ENCODE measurements around the gene SLC26A2. TPM values are rescaled to one million over a fixed set of nuclear protein-coding genes. Genes with fewer than 3 reads are reported as not detected.

The SLC26A2 gene
- polyA plus RNA-seq, 1 experiment: 9.7 TPM

DNA sequence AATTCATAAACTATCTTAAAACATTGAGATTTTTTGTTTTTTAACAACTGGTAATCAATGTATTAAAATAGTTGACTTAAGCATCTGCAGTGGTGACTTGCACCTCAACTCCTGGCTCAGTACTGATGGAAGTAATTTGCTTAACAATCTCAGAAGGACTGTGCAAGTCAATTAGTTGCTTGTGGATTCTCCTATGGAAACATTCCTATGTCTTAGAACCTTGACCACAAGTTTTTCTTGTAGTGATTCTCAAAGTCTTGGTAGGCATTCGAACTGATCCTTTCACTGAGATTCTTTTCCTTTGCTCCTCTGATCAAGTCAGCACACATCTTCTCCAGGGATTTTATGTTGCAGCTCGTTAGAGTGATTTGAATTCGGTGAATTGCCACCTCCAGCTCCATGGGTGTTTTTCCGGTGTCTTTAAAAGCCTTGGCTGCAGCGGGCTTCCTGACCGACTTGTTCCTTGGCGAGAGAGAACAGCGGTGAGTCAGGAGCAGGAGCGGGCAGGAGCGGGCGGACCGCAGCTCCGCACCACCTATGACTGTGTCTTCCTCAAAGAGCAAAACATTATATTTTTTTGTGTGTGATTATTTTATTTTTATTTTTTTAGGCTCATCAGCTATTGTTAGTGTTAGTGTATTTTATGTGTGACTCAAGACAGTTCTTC is 61.1 kb downstream of the SLC26A2 start:
- CTCF ChIA-PET: interaction anchor here (0.7 to 1.4 kb wide), 3 partner anchors 9 to 191 kb away, joined by 3 to 4 read pairs (median 3); no protein-coding TSS in a partner anchor
- Histone ChIP-seq H3K27ac (ENCODE audit: low read depth, low read length) (peak overlapping the region; percentile 40), H3K9me3 (ENCODE audit: control insufficient read depth, insufficient read depth, low read length) (no peaks in the 10 kb centered on the region), H3K4me3 (ENCODE audit: low read depth, low read length) (no peak overlapping the region), H3K27me3 (ENCODE audit: control insufficient read depth, insufficient read depth, low read length) (no peaks in the 10 kb centered on the region)
- TF ChIP-seq, protein P1, sequence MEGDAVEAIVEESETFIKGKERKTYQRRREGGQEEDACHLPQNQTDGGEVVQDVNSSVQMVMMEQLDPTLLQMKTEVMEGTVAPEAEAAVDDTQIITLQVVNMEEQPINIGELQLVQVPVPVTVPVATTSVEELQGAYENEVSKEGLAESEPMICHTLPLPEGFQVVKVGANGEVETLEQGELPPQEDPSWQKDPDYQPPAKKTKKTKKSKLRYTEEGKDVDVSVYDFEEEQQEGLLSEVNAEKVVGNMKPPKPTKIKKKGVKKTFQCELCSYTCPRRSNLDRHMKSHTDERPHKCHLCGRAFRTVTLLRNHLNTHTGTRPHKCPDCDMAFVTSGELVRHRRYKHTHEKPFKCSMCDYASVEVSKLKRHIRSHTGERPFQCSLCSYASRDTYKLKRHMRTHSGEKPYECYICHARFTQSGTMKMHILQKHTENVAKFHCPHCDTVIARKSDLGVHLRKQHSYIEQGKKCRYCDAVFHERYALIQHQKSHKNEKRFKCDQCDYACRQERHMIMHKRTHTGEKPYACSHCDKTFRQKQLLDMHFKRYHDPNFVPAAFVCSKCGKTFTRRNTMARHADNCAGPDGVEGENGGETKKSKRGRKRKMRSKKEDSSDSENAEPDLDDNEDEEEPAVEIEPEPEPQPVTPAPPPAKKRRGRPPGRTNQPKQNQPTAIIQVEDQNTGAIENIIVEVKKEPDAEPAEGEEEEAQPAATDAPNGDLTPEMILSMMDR (IDR thresholded peaks at IDR 0.05; ENCODE audit: low read depth, low read length): no peak
- no peak for DNase-seq (ENCODE audit: low read depth, low spot score)
- POLR2A ChIA-PET: interaction anchor here (0.6 kb wide), 1 partner anchor 1741 kb away, joined by 4 read pairs; no protein-coding TSS in a partner anchor

DNA sequence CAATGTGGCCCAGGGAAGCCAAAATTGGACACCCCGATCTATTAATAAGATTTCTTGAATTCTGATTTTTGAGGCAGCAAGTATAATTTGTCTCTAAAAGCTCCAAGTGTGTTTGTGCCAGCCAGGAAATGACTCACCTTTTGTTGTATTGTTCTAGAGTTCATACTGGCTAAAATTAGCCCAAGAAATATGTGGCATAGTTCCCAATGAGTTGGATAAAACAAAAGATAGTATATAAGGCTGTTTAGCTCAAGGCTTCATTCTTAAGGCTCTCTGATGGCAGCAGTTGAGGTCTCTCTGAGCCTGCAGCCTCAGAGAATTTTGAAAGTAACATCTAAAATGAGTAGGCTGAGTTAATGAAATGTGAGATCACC is 61.6 kb downstream of the SLC26A2 start:
- DNase-seq (ENCODE audit: low read depth, low spot score): peak; percentile 47
- TF ChIP-seq, protein P1 (IDR thresholded peaks at IDR 0.05; ENCODE audit: low read depth, low read length): no peak
- POLR2A ChIA-PET: interaction anchor here (0.6 kb wide), 1 partner anchor 106 kb away, joined by 3 read pairs; no protein-coding TSS in a partner anchor
- Histone ChIP-seq H3K4me3 (ENCODE audit: low read depth, low read length) (no peak overlapping the region), H3K27ac (ENCODE audit: low read depth, low read length) (peak overlapping the region; percentile 40), H3K9me3 (ENCODE audit: control insufficient read depth, insufficient read depth, low read length) (no peaks in the 10 kb centered on the region), H3K27me3 (ENCODE audit: control insufficient read depth, insufficient read depth, low read length) (no peaks in the 10 kb centered on the region)
- CTCF ChIA-PET: interaction anchor here (0.6 to 1.4 kb wide), 5 partner anchors 14 to 192 kb away, joined by 3 to 4 read pairs (median 3); no protein-coding TSS in a partner anchor

DNA sequence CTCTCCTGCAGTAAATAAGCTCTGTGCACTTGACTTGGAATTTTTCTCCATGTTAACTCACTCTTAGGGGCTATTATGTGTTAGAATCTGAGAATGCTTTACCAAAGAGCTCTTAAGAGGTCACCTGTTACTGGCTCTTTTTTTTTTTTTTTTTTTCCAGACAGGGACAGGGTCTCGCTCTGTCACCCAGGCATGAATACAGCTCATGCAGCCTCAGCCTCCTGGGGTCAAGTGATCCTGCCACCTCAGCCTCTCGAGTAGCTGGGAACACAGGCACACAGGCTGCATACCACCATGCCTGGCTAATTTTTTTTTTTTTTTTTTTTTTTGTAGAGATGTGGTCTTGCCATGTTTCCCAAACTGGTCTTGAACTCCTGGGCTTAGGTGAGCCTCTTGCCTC is 62.1 kb downstream of the SLC26A2 start:
- ChIA-PET POLR2A (interaction anchor here (0.6 to 0.7 kb wide), 2 partner anchors 25 to 106 kb away, joined by 3 to 10 read pairs; no protein-coding TSS in a partner anchor), CTCF (interaction anchor here (0.6 to 1.4 kb wide), 6 partner anchors 14 to 195 kb away, joined by 3 to 7 read pairs (median 3); no protein-coding TSS in a partner anchor)
- DNase-seq (ENCODE audit: low read depth, low spot score): no peak
- TF ChIP-seq, protein P1 (IDR thresholded peaks at IDR 0.05; ENCODE audit: low read depth, low read length): no peak
- Histone ChIP-seq H3K27ac (ENCODE audit: low read depth, low read length) (no peak overlapping the region), H3K9me3 (ENCODE audit: control insufficient read depth, insufficient read depth, low read length) (no peaks in the 10 kb centered on the region), H3K4me3 (ENCODE audit: low read depth, low read length) (no peak overlapping the region), H3K27me3 (ENCODE audit: control insufficient read depth, insufficient read depth, low read length) (no peaks in the 10 kb centered on the region)

DNA sequence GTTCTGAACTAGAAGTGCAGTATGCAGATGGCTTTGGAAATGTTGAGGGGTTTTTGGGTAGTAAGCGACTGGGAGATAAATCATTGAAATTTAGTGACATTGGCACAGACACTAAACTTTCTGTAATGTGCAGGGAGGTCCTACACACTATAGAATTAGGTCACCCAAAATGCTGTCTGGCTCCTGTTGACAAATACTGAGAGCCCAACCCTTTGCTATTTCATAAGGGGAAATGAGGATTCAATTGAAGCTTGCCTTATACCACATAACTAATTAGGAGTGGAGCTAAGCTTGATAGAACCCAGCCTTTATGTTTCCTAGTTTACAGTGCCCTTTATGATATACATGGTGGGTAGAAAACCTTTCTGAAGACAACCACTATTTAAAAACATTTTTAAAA is 62.6 kb downstream of the SLC26A2 start:
- ChIA-PET POLR2A (interaction anchor here (0.7 kb wide), 1 partner anchor 26 kb away, joined by 10 read pairs; no protein-coding TSS in a partner anchor), CTCF (interaction anchor here (0.6 to 1.3 kb wide), 4 partner anchors 13 to 196 kb away, joined by 3 to 7 read pairs (median 3); no protein-coding TSS in a partner anchor)
- DNase-seq (ENCODE audit: low read depth, low spot score): no peak
- Histone ChIP-seq H3K4me3 (ENCODE audit: low read depth, low read length) (no peak overlapping the region), H3K9me3 (ENCODE audit: control insufficient read depth, insufficient read depth, low read length) (no peaks in the 10 kb centered on the region), H3K27me3 (ENCODE audit: control insufficient read depth, insufficient read depth, low read length) (no peaks in the 10 kb centered on the region), H3K27ac (ENCODE audit: low read depth, low read length) (no peak overlapping the region)
- TF ChIP-seq, protein P1 (IDR thresholded peaks at IDR 0.05; ENCODE audit: low read depth, low read length): no peak

DNA sequence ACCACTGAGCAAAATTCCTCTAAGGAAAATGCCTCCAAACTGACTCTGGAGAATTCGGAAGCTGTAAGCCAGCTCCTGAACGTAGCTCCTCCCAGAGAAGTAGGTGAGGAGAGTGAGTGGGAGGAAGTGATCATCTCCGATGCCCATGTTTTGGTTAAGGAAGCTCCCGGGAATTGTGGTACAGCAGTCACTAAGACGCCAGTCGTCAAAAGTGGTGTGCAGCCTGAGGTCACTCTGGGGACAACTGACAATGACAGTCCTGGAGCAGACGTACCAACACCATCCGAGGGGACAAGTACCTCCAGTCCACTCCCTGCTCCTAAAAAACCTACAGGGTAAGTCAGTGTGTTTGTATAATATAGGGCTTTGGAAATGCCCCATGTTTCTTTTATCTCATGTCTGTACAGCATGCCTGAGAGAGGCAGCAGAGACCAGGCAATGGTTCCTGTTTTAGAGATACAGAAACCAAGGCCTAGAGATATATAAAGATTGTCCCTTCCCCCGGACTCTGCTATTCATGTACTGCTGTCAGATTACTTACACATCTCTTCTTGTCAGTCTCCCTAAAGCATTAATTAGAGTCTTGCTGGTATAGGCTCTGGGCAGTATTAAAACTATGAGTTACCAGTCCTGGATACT is 63.9 kb downstream of the SLC26A2 start:
- POLR2A ChIA-PET: no interaction called here
- CTCF ChIA-PET: no interaction called here
- Histone ChIP-seq H3K27me3 (ENCODE audit: control insufficient read depth, insufficient read depth, low read length) (no peaks in the 10 kb centered on the region), H3K4me3 (ENCODE audit: low read depth, low read length) (no peak overlapping the region), H3K27ac (ENCODE audit: low read depth, low read length) (no peak overlapping the region), H3K9me3 (ENCODE audit: control insufficient read depth, insufficient read depth, low read length) (no peaks in the 10 kb centered on the region)
- no peak for DNase-seq (ENCODE audit: low read depth, low spot score)
- TF ChIP-seq, protein P1 (IDR thresholded peaks at IDR 0.05; ENCODE audit: low read depth, low read length): 0 out of 2 replicates have a peak, but pooled peaks have one; percentile 14
